Neural progenitor cell (in vitro differentiated cells): ENCODE measurements around the gene ZAP70.

ENCODE experiments used
- EZH2 ChIP-seq: fragments of 200-600 bp; sonication (generic); IDR thresholded peaks from 2 replicates; pipeline ENCODE4 v1.6.1; 2017; ENCODE audit warnings: antibody characterized with exemption, mild to moderate bottlenecking, moderate library complexity
- TF ChIP-seq, protein P1 (sequence below): fragments of 200-600 bp; sonication (generic); IDR thresholded peaks from 2 replicates; pipeline ENCODE4 v1.5.1; 2017; ENCODE audit warnings: antibody characterized with exemption, mild to moderate bottlenecking

DNA sequence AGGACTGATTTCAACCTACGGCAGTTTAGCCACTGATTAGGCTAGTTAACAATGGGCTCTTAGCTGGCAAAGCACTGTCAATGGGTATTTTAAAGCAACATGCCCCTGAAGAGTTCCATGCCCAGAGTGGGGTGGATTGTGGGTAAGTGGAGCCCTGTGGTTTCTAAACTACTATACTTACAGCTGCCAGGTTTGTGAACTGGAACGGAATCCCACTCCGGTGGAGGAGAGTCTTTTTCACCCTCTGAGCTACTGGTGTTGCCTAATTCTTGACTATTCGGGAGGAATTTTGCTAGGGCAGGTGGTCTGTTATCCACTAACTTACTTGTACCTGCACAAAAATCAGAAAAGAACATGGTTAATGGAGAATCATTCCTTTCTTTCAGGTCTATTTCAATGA lies 52.6 kb downstream of the ZAP70 start:
- no peak for TF ChIP-seq EZH2
- TF ChIP-seq, protein P1, sequence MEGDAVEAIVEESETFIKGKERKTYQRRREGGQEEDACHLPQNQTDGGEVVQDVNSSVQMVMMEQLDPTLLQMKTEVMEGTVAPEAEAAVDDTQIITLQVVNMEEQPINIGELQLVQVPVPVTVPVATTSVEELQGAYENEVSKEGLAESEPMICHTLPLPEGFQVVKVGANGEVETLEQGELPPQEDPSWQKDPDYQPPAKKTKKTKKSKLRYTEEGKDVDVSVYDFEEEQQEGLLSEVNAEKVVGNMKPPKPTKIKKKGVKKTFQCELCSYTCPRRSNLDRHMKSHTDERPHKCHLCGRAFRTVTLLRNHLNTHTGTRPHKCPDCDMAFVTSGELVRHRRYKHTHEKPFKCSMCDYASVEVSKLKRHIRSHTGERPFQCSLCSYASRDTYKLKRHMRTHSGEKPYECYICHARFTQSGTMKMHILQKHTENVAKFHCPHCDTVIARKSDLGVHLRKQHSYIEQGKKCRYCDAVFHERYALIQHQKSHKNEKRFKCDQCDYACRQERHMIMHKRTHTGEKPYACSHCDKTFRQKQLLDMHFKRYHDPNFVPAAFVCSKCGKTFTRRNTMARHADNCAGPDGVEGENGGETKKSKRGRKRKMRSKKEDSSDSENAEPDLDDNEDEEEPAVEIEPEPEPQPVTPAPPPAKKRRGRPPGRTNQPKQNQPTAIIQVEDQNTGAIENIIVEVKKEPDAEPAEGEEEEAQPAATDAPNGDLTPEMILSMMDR = no peak
